Measurements from ENCODE around the gene MRRF.

DNA sequence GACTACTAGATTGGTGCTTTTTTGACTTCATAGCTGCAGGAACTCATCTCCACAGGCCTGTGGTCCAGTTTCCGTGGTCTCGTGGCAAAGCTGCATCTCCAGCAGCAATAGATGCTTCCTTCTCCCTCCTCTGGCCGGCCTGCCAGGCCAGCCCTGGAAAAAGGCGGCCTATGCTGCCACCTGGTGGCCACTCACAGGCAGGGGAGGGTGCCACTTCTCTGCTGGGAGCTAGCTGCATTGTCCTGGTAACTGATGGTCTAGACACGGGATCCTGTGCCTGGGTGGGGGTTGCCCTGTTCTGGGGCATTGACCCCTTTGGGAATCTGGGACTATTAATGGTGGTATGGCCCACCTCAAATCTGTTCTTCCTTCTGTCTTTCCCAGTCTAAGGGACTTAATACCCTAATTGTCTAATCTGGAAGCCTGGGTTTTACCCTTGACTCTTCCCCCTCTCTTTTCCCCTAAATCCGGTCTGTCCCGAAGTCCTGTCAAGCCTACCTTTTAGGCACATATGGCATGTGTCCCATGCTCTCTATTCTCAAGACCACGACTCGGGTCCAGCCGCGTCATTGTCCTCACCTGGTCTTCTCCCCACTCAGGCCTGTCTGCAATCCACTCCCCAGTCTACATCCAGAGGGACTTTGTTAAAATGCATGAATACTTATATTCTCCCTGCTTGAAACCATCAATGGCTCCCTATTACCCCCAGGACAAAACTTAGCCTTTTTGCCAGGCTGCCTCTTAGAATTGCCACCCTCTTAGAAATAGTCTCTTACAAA is 86.1 kb downstream of the MRRF start:
- TF ChIP-seq ZNF263 (CRISPR knock-in tag; IDR thresholded peaks at IDR 0.05; ENCODE audit: low read depth) (no peak), SP1 (CRISPR knock-in tag; conservative IDR thresholded peaks at IDR 0.05) (no peak), ESRRA (CRISPR knock-in tag; IDR thresholded peaks at IDR 0.05; ENCODE audit: borderline replicate concordance) (no peak)
- TF ChIP-seq, protein P1, sequence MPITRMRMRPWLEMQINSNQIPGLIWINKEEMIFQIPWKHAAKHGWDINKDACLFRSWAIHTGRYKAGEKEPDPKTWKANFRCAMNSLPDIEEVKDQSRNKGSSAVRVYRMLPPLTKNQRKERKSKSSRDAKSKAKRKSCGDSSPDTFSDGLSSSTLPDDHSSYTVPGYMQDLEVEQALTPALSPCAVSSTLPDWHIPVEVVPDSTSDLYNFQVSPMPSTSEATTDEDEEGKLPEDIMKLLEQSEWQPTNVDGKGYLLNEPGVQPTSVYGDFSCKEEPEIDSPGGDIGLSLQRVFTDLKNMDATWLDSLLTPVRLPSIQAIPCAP (CRISPR knock-in tag; IDR thresholded peaks at IDR 0.05) = no peak
- TF ChIP-seq, protein P2, sequence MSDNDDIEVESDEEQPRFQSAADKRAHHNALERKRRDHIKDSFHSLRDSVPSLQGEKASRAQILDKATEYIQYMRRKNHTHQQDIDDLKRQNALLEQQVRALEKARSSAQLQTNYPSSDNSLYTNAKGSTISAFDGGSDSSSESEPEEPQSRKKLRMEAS (CRISPR knock-in tag; IDR thresholded peaks at IDR 0.05) = no peak
- TF ChIP-seq, protein P3, sequence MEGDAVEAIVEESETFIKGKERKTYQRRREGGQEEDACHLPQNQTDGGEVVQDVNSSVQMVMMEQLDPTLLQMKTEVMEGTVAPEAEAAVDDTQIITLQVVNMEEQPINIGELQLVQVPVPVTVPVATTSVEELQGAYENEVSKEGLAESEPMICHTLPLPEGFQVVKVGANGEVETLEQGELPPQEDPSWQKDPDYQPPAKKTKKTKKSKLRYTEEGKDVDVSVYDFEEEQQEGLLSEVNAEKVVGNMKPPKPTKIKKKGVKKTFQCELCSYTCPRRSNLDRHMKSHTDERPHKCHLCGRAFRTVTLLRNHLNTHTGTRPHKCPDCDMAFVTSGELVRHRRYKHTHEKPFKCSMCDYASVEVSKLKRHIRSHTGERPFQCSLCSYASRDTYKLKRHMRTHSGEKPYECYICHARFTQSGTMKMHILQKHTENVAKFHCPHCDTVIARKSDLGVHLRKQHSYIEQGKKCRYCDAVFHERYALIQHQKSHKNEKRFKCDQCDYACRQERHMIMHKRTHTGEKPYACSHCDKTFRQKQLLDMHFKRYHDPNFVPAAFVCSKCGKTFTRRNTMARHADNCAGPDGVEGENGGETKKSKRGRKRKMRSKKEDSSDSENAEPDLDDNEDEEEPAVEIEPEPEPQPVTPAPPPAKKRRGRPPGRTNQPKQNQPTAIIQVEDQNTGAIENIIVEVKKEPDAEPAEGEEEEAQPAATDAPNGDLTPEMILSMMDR (IDR thresholded peaks at IDR 0.05) = peak; percentile 86
- TF ChIP-seq, protein P4, sequence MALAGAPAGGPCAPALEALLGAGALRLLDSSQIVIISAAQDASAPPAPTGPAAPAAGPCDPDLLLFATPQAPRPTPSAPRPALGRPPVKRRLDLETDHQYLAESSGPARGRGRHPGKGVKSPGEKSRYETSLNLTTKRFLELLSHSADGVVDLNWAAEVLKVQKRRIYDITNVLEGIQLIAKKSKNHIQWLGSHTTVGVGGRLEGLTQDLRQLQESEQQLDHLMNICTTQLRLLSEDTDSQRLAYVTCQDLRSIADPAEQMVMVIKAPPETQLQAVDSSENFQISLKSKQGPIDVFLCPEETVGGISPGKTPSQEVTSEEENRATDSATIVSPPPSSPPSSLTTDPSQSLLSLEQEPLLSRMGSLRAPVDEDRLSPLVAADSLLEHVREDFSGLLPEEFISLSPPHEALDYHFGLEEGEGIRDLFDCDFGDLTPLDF (CRISPR knock-in tag; IDR thresholded peaks at IDR 0.05) = no peak
